Measurements from ENCODE around the gene PIP5K1B. TPM values are rescaled to one million over a fixed set of nuclear protein-coding genes. Genes with fewer than 3 reads are reported as not detected.

PIP5K1B gene
- total RNA-seq, 1 experiment from 2014 or later, result 2.5 TPM

- Histone ChIP-seq H4K91ac (ENCODE audit: insufficient read length, low read depth, low read length) (no peak overlapping the region), H2AK5ac (ENCODE audit: insufficient read length, low read length) (no peak overlapping the region), H3K9me3 (ENCODE audit: control insufficient read depth, low read depth, low read length) (no peaks in the 10 kb centered on the region), H3K79me2 (ENCODE audit: insufficient read depth, low read length) (no peaks in the 10 kb centered on the region), H2BK12ac (ENCODE audit: insufficient read length, low read depth, low read length) (no peak overlapping the region), H3K56ac (ENCODE audit: insufficient read length, low read depth, low read length) (no peak overlapping the region), H3K18ac (ENCODE audit: insufficient read length, low read depth, low read length) (no peak overlapping the region), H2BK15ac (ENCODE audit: low read depth, low read length) (no peak overlapping the region), H4K8ac (replicated peaks; ENCODE audit: insufficient read length, low read depth, low read length) (no peak overlapping the region), H3K79me1 (ENCODE audit: insufficient read depth, low read depth, low read length, poor library complexity, severe bottlenecking) (no peaks in the 10 kb centered on the region), H2BK120ac (ENCODE audit: low read depth, low read length, poor library complexity, severe bottlenecking) (no peak overlapping the region), H2BK20ac (ENCODE audit: low read depth, low read length, poor library complexity, severe bottlenecking) (no peak overlapping the region), H4K20me1 (ENCODE audit: control insufficient read depth, insufficient read depth, insufficient read length) (no peaks in the 10 kb centered on the region), H3K23ac (ENCODE audit: insufficient read length, low read depth, low read length) (no peak overlapping the region), H4K5ac (ENCODE audit: insufficient read length, low read depth, low read length) (no peak overlapping the region), H3K27me3 (ENCODE audit: insufficient read depth, low read length) (peaks cover 9% of the 10 kb centered on the region; the same call in 1 of the 2 replicates), H3K4ac (ENCODE audit: low read depth, low read length) (no peak overlapping the region), H3K27ac (ENCODE audit: insufficient read length, low read depth, low read length) (no peak overlapping the region), H3T11ph (ENCODE audit: low read length) (no peak overlapping the region), H3K4me1 (ENCODE audit: insufficient read depth, low read length) (no peaks in the 10 kb centered on the region), H3K23me2 (ENCODE audit: insufficient read length, low read depth, low read length, poor library complexity, severe bottlenecking) (peaks cover 10% of the 10 kb centered on the region), H3K4me2 (ENCODE audit: insufficient read depth, insufficient read length, low read length) (no peak overlapping the region), H3K14ac (ENCODE audit: insufficient read depth, low read length) (no peak overlapping the region), H2BK5ac (ENCODE audit: insufficient read length, low read length) (no peak overlapping the region), H3K9ac (ENCODE audit: extremely low read depth, insufficient read length, low read length) (no peak overlapping the region), H2AFZ (ENCODE audit: low read length) (no peak overlapping the region)
- Mint-ChIP-seq H3K9me3 (no peaks in the 10 kb centered on the region), H3K36me3 (ENCODE audit: insufficient read depth in 1 of 3, low read depth in 3 of 3) (no peaks in the 10 kb centered on the region), H3K27ac (no peak overlapping the region), H3K27me3 (ENCODE audit: low read depth) (peaks cover 58% of the 10 kb centered on the region), H3K4me1 (peaks cover 20 to 26% of the 10 kb centered on the region in 2 experiments), H3K4me3 (no peak overlapping the region)
- WGBS (ENCODE audit: extremely low coverage, insufficient read length, low lambda C conversion rate), result no CpG with 5 or more reads among the region's 4 CpGs
- DNase-seq, result no peak
- TF ChIP-seq CTCF (conservative IDR thresholded peaks at IDR 0.05), result no peak
Observed at GRCh38 chr9:68707801-68708488, 2.9 kb downstream of the PIP5K1B start.
